22Rv1 (cell line): ENCODE data around the gene ATXN1.

ENCODE experiments used
- H3K27ac ChIP-seq: fragments of 450-650 bp; 2 replicates; pipeline ENCODE4 v1.5.1; 2017
- ZFX ChIP-seq: fragments of 450-650 bp; IDR thresholded peaks from 2 replicates; pipeline ENCODE4 v1.6.1; 2017; ENCODE audit warnings: antibody characterized with exemption, borderline replicate concordance
- TF ChIP-seq, protein P1 (sequence below): fragments of 450-650 bp; IDR thresholded peaks from 2 replicates; pipeline ENCODE4 v1.5.1; 2017; ENCODE audit warnings: mild to moderate bottlenecking

The ATXN1 gene

DNA sequence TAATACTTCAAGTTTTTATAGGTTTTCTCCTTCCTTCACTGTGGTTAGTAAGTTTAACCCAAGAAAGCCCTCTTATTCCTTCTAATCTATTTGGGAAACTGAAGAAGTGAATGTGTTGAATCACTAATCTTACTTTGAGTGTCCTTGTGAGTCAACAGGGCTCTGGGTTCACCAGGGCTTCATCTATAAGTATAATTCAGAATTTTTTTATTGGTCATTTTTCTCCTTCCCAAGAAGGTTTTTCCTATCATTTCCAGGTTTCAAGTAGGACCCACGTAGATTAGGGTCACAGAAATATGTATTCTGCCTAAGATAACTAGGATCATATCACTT, 191.1 kb downstream of the ATXN1 start:
- no peak overlapping the region for H3K27ac ChIP-seq
- no peak for TF ChIP-seq ZFX
- TF ChIP-seq, protein P1, sequence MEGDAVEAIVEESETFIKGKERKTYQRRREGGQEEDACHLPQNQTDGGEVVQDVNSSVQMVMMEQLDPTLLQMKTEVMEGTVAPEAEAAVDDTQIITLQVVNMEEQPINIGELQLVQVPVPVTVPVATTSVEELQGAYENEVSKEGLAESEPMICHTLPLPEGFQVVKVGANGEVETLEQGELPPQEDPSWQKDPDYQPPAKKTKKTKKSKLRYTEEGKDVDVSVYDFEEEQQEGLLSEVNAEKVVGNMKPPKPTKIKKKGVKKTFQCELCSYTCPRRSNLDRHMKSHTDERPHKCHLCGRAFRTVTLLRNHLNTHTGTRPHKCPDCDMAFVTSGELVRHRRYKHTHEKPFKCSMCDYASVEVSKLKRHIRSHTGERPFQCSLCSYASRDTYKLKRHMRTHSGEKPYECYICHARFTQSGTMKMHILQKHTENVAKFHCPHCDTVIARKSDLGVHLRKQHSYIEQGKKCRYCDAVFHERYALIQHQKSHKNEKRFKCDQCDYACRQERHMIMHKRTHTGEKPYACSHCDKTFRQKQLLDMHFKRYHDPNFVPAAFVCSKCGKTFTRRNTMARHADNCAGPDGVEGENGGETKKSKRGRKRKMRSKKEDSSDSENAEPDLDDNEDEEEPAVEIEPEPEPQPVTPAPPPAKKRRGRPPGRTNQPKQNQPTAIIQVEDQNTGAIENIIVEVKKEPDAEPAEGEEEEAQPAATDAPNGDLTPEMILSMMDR, result no peak

DNA sequence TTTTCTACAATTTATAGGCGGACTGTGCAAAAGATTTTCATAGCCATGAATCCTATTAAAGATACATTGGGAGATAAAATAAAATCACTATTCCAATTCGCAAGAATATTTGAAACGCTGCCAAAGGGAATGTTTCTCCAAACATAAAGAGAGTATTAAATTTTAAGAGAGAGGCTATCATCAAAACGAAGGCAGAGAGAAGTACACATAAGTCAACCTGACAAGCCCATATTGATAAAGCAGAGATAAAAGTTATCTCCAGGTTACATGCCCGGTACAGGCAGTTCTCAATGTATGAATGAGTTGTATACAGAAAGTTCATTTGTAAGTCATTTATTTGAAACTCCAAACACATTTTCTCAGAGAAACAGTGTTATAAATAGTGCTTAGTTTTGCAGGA, 193.1 kb downstream of the ATXN1 start:
- TF ChIP-seq, protein P1, result no peak
- no peak for TF ChIP-seq ZFX
- H3K27ac ChIP-seq, result no peak overlapping the region

DNA sequence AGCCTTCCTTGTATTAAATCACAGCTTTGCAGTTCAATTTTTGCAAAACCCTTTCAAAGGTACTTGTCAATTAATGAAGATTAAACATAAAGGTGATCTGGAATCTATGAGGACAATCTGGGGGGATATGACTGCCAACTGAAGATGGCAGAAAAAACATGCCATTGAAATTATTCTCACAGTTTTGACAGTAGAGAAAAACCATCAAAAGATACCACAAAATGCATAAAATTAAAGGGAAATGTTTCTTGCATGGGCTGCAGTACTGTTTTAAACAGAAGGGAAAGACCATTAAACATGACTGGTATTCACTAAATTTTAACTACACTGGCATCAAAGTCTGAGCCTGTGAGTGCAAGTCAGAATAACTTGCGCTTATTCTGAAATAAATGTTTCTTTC, 194.2 kb downstream of the ATXN1 start:
- TF ChIP-seq ZFX, result no peak
- TF ChIP-seq, protein P1, result no peak
- H3K27ac ChIP-seq, result no peak overlapping the region

DNA sequence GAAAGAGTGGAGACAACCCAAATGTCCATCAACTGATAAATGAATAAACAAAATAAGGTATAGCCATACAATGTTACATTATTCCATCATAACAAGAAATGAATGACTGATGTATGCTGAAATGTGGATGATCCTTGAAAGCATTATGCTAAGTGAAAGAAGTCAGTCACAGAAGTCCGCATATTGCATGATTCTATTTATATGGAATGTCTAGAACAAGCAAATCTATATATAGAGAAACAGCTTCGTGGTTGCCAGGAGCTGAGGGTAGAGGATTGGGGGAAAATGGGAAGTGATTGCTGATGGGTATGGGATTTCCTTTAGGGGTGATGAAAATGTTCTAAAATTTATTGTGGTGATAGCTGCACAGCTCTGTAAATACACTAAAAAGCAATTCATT, 196.8 kb downstream of the ATXN1 start:
- no peak overlapping the region for H3K27ac ChIP-seq
- TF ChIP-seq ZFX, result no peak
- TF ChIP-seq, protein P1, result no peak

DNA sequence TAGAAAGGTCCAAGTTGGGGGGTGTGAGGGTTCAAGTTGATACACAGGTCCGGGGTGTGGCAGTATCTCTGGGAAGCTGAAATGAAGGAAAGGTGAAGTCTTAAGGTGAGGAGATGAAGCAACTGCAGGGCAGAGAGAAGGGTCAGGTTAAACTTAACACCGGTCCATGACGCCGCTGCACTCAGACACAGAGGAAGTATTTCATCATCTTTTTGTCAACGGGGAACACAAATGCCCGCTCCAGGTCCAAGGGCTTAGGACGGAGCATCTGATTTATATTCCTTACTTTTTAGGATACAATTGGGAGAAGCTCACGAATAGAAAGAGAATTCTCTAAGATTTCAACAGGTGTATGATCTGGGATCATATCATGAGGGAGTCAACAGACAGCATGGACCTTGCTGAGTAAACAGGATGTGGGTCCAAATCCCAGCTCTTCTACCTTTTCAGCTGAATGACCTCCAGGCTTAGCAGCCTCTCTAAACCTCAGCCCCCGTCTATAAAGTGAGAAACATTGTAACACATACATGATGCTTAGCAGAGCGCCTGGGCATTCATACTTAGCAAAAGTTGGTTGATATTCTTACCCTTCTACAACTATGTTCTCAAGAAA, 197.5 kb downstream of the ATXN1 start:
- TF ChIP-seq ZFX, result no peak
- TF ChIP-seq, protein P1, result no peak
- H3K27ac ChIP-seq, result no peak overlapping the region

DNA sequence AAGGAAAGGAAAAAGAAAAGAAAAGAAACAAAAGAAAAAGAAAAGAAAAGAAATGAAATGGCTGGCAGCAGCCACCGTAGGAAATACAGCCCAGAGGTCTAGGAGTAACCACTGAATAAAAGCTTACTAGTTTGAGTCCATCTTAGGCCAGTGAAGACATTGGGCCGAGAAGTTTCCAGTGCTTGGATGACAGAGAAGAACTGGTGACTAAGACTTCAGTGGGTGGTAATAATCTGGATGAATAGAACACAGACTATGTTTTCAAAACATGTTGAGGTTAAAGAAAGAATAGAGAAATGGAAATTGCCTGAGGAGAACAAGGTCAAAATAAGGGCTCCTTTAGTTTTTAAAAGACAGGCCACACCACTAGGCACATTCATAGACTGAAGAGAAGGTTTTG, 198.8 kb downstream of the ATXN1 start:
- TF ChIP-seq, protein P1, result no peak
- TF ChIP-seq ZFX, result no peak
- no peak overlapping the region for H3K27ac ChIP-seq

DNA sequence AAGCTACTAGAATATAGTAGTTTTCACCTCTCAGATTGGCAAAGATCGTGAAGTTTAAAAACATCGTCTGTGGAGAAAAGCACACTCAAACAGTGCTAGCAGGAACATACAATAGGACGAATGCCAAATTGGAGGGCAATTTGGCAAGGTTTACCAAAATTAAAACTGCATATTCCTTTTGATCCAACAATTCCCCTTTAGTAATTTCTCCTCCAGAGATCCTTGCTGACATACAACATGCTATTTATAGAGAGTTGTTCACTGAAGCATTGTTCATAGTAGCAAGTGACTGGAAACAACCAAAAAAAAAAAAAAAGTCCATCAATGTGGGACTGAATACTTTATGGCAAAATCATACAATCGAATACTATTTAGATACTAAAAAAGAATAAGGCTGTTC, 202.2 kb downstream of the ATXN1 start:
- TF ChIP-seq, protein P1, result no peak
- TF ChIP-seq ZFX, result no peak
- no peak overlapping the region for H3K27ac ChIP-seq
